Fibroblast of pulmonary artery (primary cell): Measurements from ENCODE around the gene ZNF567.

Experiments used
- DNase-seq: peaks from one replicate; pipeline ENCODE4 v3.0.0-alpha.2; 2010; ENCODE audit warnings: low read depth
- H3K4me3 ChIP-seq: replicated peaks from 2 replicates; pipeline ENCODE4 v1.5.1; 2011; ENCODE audit warnings: low read depth, mild to moderate bottlenecking, control low read depth, low read length, moderate library complexity
- TF ChIP-seq, protein P1 (sequence below): IDR thresholded peaks from 2 replicates; pipeline ENCODE4 v1.5.1; 2011; ENCODE audit warnings: mild to moderate bottlenecking, control low read depth, low read length, inconsistent platforms; ENCODE audit errors: missing control alignments

Gene ZNF567

DNA sequence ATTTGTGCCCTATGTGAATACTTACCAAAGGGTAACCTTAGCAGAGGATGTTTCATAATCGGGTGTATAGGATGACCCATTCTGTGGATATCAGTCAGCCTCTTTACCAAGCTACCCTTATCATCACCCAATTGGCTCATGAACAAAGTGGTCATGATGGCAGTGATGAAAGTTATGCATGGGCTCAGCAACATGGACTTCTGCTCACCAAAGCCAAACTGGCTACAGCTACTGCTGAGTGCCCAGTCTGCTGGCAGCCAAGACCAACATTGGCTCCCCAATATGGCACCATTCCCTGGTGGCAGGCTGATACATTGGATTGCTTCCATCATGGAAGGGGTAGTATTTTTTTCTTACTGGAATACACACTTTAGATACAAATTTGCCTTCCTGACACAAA is 15.0 kb upstream of the ZNF567 start:
- no peak overlapping the region for H3K4me3 ChIP-seq
- no peak for DNase-seq
- TF ChIP-seq, protein P1, sequence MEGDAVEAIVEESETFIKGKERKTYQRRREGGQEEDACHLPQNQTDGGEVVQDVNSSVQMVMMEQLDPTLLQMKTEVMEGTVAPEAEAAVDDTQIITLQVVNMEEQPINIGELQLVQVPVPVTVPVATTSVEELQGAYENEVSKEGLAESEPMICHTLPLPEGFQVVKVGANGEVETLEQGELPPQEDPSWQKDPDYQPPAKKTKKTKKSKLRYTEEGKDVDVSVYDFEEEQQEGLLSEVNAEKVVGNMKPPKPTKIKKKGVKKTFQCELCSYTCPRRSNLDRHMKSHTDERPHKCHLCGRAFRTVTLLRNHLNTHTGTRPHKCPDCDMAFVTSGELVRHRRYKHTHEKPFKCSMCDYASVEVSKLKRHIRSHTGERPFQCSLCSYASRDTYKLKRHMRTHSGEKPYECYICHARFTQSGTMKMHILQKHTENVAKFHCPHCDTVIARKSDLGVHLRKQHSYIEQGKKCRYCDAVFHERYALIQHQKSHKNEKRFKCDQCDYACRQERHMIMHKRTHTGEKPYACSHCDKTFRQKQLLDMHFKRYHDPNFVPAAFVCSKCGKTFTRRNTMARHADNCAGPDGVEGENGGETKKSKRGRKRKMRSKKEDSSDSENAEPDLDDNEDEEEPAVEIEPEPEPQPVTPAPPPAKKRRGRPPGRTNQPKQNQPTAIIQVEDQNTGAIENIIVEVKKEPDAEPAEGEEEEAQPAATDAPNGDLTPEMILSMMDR, result no peak

DNA sequence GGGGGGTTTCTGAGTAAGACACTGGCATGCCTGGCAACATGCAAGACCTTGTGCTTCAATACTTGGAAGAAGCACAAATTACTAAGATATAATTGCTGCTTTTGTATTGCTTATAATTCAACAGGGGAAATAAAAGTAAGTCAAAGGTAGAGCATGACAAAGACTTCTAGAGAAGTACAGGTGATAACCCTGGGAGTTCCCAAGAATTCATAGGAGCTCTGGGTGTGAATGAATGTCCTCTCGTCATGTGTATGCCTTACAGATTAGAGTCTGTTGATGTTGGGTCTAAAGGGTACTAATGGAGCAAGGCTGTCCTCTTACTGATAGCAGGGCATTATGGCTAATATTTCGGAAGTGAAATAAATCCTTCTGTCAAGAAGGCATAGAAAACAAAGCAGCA is 13.2 kb upstream of the ZNF567 start:
- H3K4me3 ChIP-seq, result no peak overlapping the region
- no peak for DNase-seq
- TF ChIP-seq, protein P1, result no peak

DNA sequence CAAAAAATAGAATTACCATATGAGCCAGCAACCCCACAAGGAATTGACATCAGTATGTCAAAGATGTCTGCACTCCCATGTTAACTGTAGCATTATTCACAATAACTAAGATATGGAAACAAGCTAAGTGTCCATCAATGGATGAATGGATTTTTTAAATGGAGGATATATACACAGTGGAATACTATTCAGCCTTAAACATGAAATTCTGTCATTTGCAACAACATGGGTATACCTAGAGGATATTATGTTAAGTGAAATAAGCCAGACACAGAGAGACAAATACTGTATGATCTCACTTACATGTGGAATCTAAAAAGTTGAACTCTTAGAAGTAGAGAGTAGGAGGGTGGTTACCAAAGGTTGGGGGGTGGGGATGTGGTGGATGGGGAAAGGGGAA is 8.0 kb upstream of the ZNF567 start:
- DNase-seq, result no peak
- no peak overlapping the region for H3K4me3 ChIP-seq
- TF ChIP-seq, protein P1, result no peak

DNA sequence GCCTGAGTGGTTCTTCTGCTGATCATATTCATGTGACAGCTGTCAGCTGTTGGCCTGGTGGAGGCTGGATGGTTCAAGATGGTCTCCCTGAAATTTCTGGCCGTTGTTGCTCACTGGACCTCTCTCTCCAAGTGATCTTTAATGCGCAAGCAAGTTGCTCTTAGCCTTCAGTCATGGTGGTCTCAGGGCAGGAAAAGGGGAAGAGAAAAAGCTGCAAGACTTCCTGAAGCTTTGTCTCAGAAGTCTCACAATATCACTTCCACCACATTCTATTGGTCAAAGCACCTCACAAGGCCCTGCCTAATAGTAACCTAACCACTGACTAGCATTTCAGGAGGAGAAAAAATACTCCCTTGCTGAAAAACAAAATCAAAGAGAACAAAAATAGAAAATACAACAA is 1.6 kb upstream of the ZNF567 start:
- no peak overlapping the region for H3K4me3 ChIP-seq
- no peak for DNase-seq
- TF ChIP-seq, protein P1, result no peak

DNA sequence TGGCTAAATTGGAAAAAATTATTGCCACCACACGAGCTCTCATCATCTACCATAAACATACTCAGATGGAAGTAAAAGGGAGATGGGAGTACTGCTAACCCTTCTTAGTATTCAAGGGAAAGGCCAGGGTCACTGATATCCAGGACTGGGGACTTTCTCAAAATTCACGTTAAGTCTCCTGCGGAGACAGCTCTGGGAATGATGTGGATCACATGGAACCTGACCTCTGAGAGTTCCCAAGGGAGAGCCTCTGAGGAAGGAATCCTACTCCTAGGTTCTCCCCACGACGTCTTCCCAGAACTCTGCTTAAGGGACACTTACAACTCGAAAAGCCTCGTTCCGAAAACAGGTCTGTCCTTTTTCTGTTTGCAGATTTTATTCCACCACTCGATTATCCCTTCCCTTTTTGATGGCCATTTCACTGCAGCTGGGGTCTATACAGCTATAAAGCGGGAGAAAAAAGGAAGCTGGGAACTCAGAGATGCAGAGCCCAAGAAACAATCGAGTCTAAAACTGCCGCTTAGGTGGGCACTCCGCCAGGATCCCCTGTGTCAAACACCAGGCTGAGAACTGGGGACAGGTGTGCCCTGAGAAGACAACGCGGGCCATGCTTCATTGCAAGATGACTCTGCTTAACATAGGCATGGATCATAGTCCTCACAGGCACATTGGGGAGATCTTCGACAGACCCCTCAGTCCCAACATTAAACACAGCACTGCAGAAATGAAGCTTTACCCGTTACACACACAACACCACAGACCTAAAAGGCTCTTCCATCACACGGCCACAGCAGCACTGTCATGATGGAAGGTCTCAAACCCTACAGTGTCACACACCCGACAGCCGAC is 823 bp upstream of the ZNF567 start:
- H3K4me3 ChIP-seq, result peak overlapping the region; percentile 96
- DNase-seq, result peak; percentile 14
- TF ChIP-seq, protein P1, result no peak

DNA sequence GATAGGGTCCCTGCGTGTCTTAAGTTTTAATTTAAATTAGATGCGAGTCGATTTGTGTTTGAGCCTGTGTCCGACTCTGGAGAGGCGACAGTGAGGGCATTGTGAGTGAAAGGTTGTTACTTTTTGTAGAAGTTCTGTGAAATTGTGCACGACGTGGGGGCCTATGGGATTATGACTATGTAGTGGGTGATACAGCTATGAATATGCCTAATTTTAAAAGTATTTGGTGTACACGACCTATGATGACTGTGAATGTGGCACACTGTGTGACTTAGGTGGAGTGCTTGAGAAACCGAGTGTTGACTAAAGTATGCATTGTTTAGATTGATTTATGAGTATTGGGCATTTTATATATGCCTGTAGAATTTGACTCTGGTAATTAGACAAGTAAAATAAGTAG is 646 bp downstream of the ZNF567 start:
- H3K4me3 ChIP-seq, result peak overlapping the region; percentile 96
- no peak for DNase-seq
- TF ChIP-seq, protein P1, result no peak

DNA sequence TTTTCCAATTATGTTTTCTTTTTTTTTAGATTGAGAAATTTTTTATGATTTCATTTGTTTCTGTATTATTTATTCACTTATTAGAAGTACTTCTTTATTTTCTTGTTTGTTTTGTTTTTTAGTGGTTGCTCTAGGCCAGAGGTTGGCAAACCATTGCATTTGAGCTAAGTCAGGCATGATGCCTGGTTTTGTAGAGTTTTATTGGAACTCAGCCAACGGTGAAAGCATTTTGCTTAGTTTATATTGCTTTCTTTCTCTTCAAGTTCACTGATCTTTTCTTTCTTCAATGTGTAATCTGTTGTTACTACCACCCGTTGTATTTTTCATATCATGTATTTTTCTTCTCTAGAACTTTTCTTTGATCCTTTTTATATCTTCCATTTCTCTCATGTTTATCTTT is 19.7 kb downstream of the ZNF567 start:
- no peak for DNase-seq
- TF ChIP-seq, protein P1, result no peak
- no peak overlapping the region for H3K4me3 ChIP-seq
